Coronary artery (tissue), 2 donors: ENCODE data around the gene LRG1.

ENCODE experiments used
- DNase-seq: peaks from one replicate; pipeline ENCODE4 v3.0.0-alpha.2; 2017; ENCODE audit warnings: low spot score
- H3K27ac ChIP-seq, 2 donors: fragments of 200-600 bp; sonication (generic); one replicate each; pipeline ENCODE4 v1.5.1; 2016 to 2019
- H3K4me3 ChIP-seq: fragments of 200-600 bp; sonication (generic); 2 replicates; pipeline ENCODE4 v1.5.1; 2016; ENCODE audit warnings: mild to moderate bottlenecking, moderate library complexity
- CTCF ChIP-seq: fragments of 200-600 bp; sonication (generic); IDR thresholded peaks from one replicate; pipeline ENCODE4 v1.5.1; 2019; ENCODE audit warnings: antibody characterized with exemption

LRG1 gene

DNA sequence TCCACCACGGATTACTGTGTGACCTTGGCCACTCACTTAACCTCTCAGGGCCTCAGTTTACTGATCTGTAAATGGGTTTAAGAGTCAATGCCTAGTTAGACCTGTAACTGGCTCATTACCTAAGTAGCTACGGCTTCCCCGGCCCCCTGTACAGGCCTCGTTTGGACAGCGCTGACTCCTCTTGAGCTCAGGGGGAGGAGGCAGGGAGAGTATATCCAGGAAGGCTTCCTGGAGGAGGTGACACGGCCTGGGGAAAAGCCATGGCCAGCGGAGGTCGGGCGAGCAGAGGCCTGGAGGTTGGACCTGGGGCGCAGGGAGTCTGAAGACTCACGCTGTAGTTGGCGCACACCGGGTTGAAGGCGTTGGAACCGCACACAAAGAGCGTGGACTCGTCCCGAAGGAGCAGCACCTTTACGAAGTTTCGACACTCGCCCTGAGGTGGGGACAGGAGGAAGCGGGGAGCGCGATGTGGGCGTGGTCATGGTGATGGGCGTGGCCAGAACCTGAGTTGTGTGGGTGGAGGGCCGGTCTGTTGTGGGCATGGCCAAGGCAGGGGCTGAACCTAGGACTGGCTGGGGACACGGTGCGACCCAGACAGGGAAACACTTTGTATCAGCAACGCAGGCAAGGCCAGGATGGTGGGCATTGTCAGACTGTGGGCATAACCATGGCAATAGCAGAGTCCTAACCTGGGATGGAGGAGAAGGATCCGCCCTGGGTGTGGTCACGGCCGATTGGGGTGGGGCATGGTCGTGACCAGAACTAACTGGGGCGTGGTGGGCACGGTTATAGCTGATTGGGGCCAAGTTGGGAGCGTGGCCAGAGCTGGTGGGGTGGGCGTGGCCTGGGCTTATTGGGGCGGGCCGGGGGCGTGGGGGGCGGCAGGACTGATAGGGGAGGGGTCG, 16.1 kb upstream of the LRG1 start:
- no peak overlapping the region for H3K27ac ChIP-seq
- no peak overlapping the region for H3K4me3 ChIP-seq
- DNase-seq, result no peak
- no peak for TF ChIP-seq CTCF

GRCh38 chr19:4554717-4555116, 14.9 kb upstream of the LRG1 start:
- no peak for TF ChIP-seq CTCF
- Histone ChIP-seq H3K27ac (no peak overlapping the region), H3K4me3 (no peak overlapping the region)
- DNase-seq, result no peak

GRCh38 chr19:4553775-4554174, 13.9 kb upstream of the LRG1 start:
- TF ChIP-seq CTCF, result no peak

GRCh38 chr19:4553092-4553695, 13.4 kb upstream of the LRG1 start:
- no peak for DNase-seq
- Histone ChIP-seq H3K4me3 (no peak overlapping the region), H3K27ac (no peak overlapping the region)
- TF ChIP-seq CTCF, result no peak

More at GRCh38 chr19:4553775-4554174, 13.9 kb upstream of the LRG1 start:
- DNase-seq, result no peak
- H3K27ac ChIP-seq, result no peak overlapping the region
- H3K4me3 ChIP-seq, result no peak overlapping the region

DNA sequence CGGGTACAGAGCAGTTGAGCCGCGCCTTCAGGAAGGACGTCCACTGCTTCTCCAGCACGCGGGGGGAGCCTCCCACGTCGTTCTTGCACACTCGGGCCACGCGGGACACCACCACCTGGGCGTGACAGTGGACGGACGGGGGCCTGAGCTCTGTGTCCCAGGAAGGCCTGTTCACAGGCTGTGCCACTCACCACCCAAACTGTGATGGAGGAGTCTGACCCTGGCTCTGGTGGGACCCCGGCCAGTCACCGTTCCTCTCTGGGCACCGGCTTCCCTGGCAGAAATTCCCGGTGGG, 12.6 kb upstream of the LRG1 start:
- H3K27ac ChIP-seq, result no peak overlapping the region
- no peak for TF ChIP-seq CTCF
- H3K4me3 ChIP-seq, result no peak overlapping the region
- no peak for DNase-seq

DNA sequence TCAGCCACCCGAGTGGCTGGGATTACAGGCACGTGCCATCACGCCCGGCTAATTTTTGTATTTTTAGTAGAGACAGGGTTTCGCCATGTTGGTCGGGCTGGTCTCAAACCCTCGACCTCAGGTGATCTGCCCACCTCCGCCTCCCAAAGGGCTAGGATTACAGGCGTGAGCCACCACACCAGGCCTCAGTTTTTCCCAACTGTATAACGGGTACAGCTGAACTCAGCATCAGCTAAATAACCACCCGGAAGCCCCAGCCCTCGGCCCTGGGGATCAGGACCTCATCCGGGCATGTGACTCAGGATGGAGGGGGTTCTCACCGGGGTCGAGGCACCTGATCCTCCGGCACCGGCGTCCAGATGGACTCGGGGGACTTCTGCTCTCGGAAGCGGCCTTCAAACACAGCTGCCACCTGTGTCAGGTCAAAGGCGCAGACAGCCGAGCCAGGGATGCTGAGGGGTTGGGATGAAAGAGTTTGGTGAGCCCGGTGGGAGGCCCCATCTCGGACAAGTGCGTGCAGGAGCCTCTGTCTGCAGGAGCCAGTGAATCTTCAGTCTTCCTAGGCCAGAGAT, 10.7 kb upstream of the LRG1 start:
- no peak for DNase-seq
- Histone ChIP-seq H3K27ac (no peak overlapping the region), H3K4me3 (no peak overlapping the region)
- no peak for TF ChIP-seq CTCF
